HepG2 (cell line): ENCODE measurements around the gene VAMP5. TPM values are rescaled to one million over a fixed set of nuclear protein-coding genes. Genes with fewer than 3 reads are reported as not detected.

Experiments
- AGO1 ChIP-seq: fragments of 200-400 bp; formaldehyde crosslinking; IDR thresholded peaks from 2 replicates; pipeline ENCODE4 v1.6.1; 2017; ENCODE audit warnings: mild to moderate bottlenecking, low read depth, low read length, moderate library complexity; ENCODE audit not compliant: poor library complexity, severe bottlenecking
- AGO2 ChIP-seq: fragments of 200-400 bp; formaldehyde crosslinking; optimal IDR thresholded peaks from 2 replicates; pipeline ENCODE3; 2017; ENCODE audit warnings: mild to moderate bottlenecking, low read depth, low read length, moderate library complexity
- AHR ChIP-seq: IDR thresholded peaks from 2 replicates; pipeline ENCODE4 v1.6.1; 2018; ENCODE audit warnings: missing genetic modification reagents, missing compliant biosample characterization
- ATF7-NPFF ChIP-seq: sonication (generic); formaldehyde crosslinking; IDR thresholded peaks from 2 replicates; pipeline ENCODE4 v1.8.1; 2023; ENCODE audit warnings: mild to moderate bottlenecking, low read depth, missing genetic modification reagents, moderate library complexity
- CCDC6 ChIP-seq: sonication (generic); formaldehyde crosslinking; IDR thresholded peaks from 2 replicates; pipeline ENCODE4 v1.8.1; 2022; ENCODE audit warnings: mild to moderate bottlenecking, missing genetic modification reagents, moderate library complexity
- EEA1 ChIP-seq: sonication (generic); formaldehyde crosslinking; IDR thresholded peaks from 2 replicates; pipeline ENCODE4 v1.5.1; 2020; ENCODE audit warnings: mild to moderate bottlenecking, missing genetic modification reagents, borderline replicate concordance
- FOXA1 ChIP-seq, 2 experiments: fragments of 450-650 bp in 1 of 2; sonication (generic) in 1 of 2; formaldehyde crosslinking in 1 of 2; IDR thresholded peaks; 2 replicates each; pipeline versions ENCODE4 v1.4.0 to v1.6.1; 2016 to 2020; ENCODE audit warnings: missing genetic modification reagents in 1 of 2
- FOXK1 ChIP-seq: sonication (generic); formaldehyde crosslinking; IDR thresholded peaks from 2 replicates; pipeline ENCODE4 v1.4.0; 2020; ENCODE audit warnings: low read depth, missing genetic modification reagents, borderline replicate concordance
- GTF3A ChIP-seq: sonication (generic); formaldehyde crosslinking; conservative IDR thresholded peaks from 2 replicates; pipeline ENCODE4 v1.4.0; 2020; ENCODE audit warnings: mild to moderate bottlenecking, missing genetic modification reagents
- HMGA1 ChIP-seq: sonication (generic); formaldehyde crosslinking; conservative IDR thresholded peaks from 2 replicates; pipeline ENCODE4 v1.4.0; 2020; ENCODE audit warnings: missing genetic modification reagents
- HOXD1 ChIP-seq: sonication (generic); formaldehyde crosslinking; IDR thresholded peaks from 2 replicates; pipeline ENCODE4 v1.5.0; 2020; ENCODE audit warnings: missing genetic modification reagents
- JARID2 ChIP-seq: sonication (generic); formaldehyde crosslinking; IDR thresholded peaks from 2 replicates; pipeline ENCODE4 v1.8.1; 2023; ENCODE audit warnings: missing genetic modification reagents, inconsistent platforms; ENCODE audit not compliant: insufficient replicate concordance
- JUNB ChIP-seq: sonication (generic); formaldehyde crosslinking; IDR thresholded peaks from 2 replicates; pipeline ENCODE4 v1.8.0; 2022; ENCODE audit warnings: missing genetic modification reagents, mild to moderate bottlenecking, borderline replicate concordance
- MXI1 ChIP-seq: IDR thresholded peaks from 3 replicates; pipeline ENCODE4 v1.6.1; 2012; ENCODE audit warnings: low read depth, low read length, inconsistent platforms, borderline replicate concordance
- NFE2 ChIP-seq: sonication (generic); formaldehyde crosslinking; IDR thresholded peaks from 2 replicates; pipeline ENCODE4 v1.4.0; 2020; ENCODE audit warnings: missing genetic modification reagents
- NR3C1 ChIP-seq: sonication (generic); formaldehyde crosslinking; IDR thresholded peaks from 2 replicates; pipeline ENCODE4 v1.4.0; 2020; ENCODE audit warnings: missing genetic modification reagents
- PAF1 ChIP-seq: IDR thresholded peaks from 2 replicates; pipeline ENCODE4 v1.6.1; 2016; ENCODE audit warnings: missing genetic modification reagents, missing compliant biosample characterization
- SAFB2 ChIP-seq: sonication (generic); formaldehyde crosslinking; IDR thresholded peaks from 2 replicates; pipeline ENCODE4 v1.5.1; 2020; ENCODE audit warnings: missing genetic modification reagents, low read depth, mild to moderate bottlenecking, borderline replicate concordance
- SIX1 ChIP-seq: sonication (generic); formaldehyde crosslinking; IDR thresholded peaks from 2 replicates; pipeline ENCODE4 v1.4.0; 2020; ENCODE audit warnings: missing genetic modification reagents, borderline replicate concordance
- SMC3 ChIP-seq: IDR thresholded peaks from 2 replicates; pipeline ENCODE4 v1.6.1; 2011; ENCODE audit warnings: low read length, improper control_type of control experiment
- THAP11 ChIP-seq: IDR thresholded peaks from 2 replicates; pipeline ENCODE4 v1.6.1; 2016; ENCODE audit warnings: missing biosample characterization, missing genetic modification reagents
- TMF1 ChIP-seq: sonication (generic); formaldehyde crosslinking; IDR thresholded peaks from 2 replicates; pipeline ENCODE4 v1.8.1; 2022; ENCODE audit warnings: low read depth, missing genetic modification reagents
- XBP1 ChIP-seq: sonication (generic); formaldehyde crosslinking; IDR thresholded peaks from 2 replicates; pipeline ENCODE4 v1.5.0; 2020; ENCODE audit warnings: missing genetic modification reagents
- ZBTB3 ChIP-seq: sonication (generic); formaldehyde crosslinking; IDR thresholded peaks from 2 replicates; pipeline ENCODE4 v1.4.0; 2020; ENCODE audit warnings: low read depth, mild to moderate bottlenecking, moderate library complexity, missing genetic modification reagents, borderline replicate concordance
- ZNF136 ChIP-seq: sonication (generic); formaldehyde crosslinking; IDR thresholded peaks from 2 replicates; pipeline ENCODE4 v1.8.1; 2022; ENCODE audit warnings: low read depth, mild to moderate bottlenecking, moderate library complexity, missing genetic modification reagents
- ZNF180 ChIP-seq: sonication (generic); formaldehyde crosslinking; IDR thresholded peaks from 2 replicates; pipeline ENCODE4 v1.4.0; 2020; ENCODE audit warnings: low read depth, missing genetic modification reagents, borderline replicate concordance
- ZNF451 ChIP-seq: sonication (generic); formaldehyde crosslinking; IDR thresholded peaks from 2 replicates; pipeline ENCODE4 v1.5.0; 2020; ENCODE audit warnings: mild to moderate bottlenecking, missing genetic modification reagents
- ZNF501 ChIP-seq: sonication (generic); formaldehyde crosslinking; IDR thresholded peaks from 2 replicates; pipeline ENCODE4 v1.5.1; 2020; ENCODE audit warnings: mild to moderate bottlenecking, moderate library complexity, missing genetic modification reagents
- ZNF547 ChIP-seq: sonication (generic); formaldehyde crosslinking; IDR thresholded peaks from 2 replicates; pipeline ENCODE4 v1.5.1; 2020; ENCODE audit warnings: mild to moderate bottlenecking, missing genetic modification reagents
- ZNF749 ChIP-seq: sonication (generic); formaldehyde crosslinking; IDR thresholded peaks from 2 replicates; pipeline ENCODE4 v1.8.0; 2022; ENCODE audit warnings: mild to moderate bottlenecking, missing genetic modification reagents, moderate library complexity, borderline replicate concordance
- polyA plus RNA-seq, 8 experiments: library from polyadenylated mRNA; depleted of rRNA in 3 of 8; stranded (reverse) in 7 of 8; unstranded in 1 of 8; fragments of >200 nt; fragmentation: Illumina TruSeq in 4 of 8; extraction: Trizol in 4 of 8; gene quantifications; 2 replicates each; pipeline versions ENCODE4 v1.2.1 to v1.2.3, GENCODE V29; 2011 to 2016; ENCODE audit warnings: low read depth in 4 of 8, missing spikeins in 1 of 8, mixed read lengths in 1 of 8; ENCODE audit not compliant: insufficient read depth in 1 of 8
- total RNA-seq, 5 experiments: library from RNA; depleted of rRNA; stranded (reverse); fragments of >200 nt; fragmentation: Illumina TruSeq; extraction: Trizol; gene quantifications; 2 replicates each; pipeline ENCODE4 v1.2.3, GENCODE V29; 2016; ENCODE audit warnings: low read depth in 1 of 5
- TF ChIP-seq, protein P1 (sequence below): sonication (generic); formaldehyde crosslinking; IDR thresholded peaks from 2 replicates; pipeline ENCODE4 v1.8.0; 2022; ENCODE audit warnings: mild to moderate bottlenecking, missing genetic modification reagents, moderate library complexity

VAMP5 gene
- total and polyA plus RNA-seq, 2 of the 13 experiments (the other 11 are each of a cell fraction or from before 2014, with no cell fraction given), result 7.2 to 56.7 TPM

DNA sequence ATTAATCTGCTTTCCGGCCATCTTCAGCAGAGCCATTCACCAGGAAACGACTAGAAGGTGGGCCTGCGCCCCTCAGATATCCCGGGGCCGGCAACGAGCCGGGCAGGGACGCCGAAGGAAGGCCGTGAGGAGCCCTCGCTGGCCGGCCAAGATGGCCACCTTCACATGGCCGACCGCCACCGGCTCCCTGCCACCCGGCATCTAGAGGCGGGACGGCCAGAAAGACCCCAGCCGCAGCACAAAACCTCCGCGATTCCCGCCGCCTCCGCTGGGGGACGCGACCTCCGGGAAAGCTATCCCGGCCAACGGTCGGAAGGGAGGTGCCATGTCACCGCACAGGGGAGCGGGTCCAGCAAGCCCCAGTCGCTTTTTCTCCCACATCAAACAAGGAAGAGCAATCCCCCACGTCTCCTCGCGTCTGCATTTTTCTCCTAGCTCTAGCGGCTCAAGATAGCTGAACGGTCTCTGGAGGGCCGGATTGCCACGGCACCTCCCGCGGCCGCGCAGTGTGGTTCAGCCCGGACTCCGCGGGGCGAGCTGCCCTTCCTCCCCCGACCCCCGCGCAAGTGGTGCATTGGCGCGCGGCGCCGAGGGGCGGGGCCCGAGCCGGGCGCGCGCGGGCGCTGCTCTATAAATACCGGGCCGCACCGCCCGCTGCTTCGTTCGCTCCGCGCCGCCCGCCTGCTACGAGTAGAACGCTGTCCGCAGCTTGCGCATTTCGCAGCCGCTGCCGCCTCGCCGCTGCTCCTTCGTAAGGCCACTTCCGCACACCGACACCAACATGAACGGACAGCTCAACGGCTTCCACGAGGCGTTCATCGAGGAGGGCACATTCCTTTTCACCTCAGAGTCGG, 45.5 kb upstream of the VAMP5 start, which contains the start of gene MAT2A (continued):
- no peak for TF ChIP-seq AGO2
- peak; percentile 84 for TF ChIP-seq ZNF547 (CRISPR knock-in tag)
- TF ChIP-seq ZNF136 (CRISPR knock-in tag), result peak; percentile 56; the same call in 1 of the 2 replicates
- TF ChIP-seq ZNF749 (CRISPR knock-in tag), result peak; percentile 26; the same call in 1 of the 2 replicates
- TF ChIP-seq JUNB (CRISPR knock-in tag), result peak; percentile 50; the same call in 1 of the 2 replicates
- peak; percentile 86; the same call in 1 of the 2 replicates for TF ChIP-seq ZNF180 (CRISPR knock-in tag)
- TF ChIP-seq ZNF501 (CRISPR knock-in tag), result peak; percentile 87
- TF ChIP-seq NR3C1 (CRISPR knock-in tag), result no peak
- TF ChIP-seq PAF1, result no peak
- TF ChIP-seq MXI1, result peak; percentile 78; the same call in 2 of the 3 replicates
- TF ChIP-seq, protein P1, sequence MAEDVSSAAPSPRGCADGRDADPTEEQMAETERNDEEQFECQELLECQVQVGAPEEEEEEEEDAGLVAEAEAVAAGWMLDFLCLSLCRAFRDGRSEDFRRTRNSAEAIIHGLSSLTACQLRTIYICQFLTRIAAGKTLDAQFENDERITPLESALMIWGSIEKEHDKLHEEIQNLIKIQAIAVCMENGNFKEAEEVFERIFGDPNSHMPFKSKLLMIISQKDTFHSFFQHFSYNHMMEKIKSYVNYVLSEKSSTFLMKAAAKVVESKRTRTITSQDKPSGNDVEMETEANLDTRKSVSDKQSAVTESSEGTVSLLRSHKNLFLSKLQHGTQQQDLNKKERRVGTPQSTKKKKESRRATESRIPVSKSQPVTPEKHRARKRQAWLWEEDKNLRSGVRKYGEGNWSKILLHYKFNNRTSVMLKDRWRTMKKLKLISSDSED (CRISPR knock-in tag), result 0 out of 2 replicates have a peak, but pooled peaks have one; percentile 51
- no peak for TF ChIP-seq SIX1 (CRISPR knock-in tag)
- TF ChIP-seq JARID2 (CRISPR knock-in tag), result peak; percentile 80
- TF ChIP-seq ZNF451 (CRISPR knock-in tag), result peak; percentile 12; the same call in 1 of the 2 replicates
- TF ChIP-seq ZBTB3 (CRISPR knock-in tag), result peak; percentile 33; the same call in 1 of the 2 replicates
- peak; percentile 82 for TF ChIP-seq THAP11
- peak; percentile 6; the same call in 1 of the 2 replicates for TF ChIP-seq SMC3
- peak; percentile 57; the same call in 1 of the 2 replicates for TF ChIP-seq SAFB2 (CRISPR knock-in tag)
- peak; percentile 80 for TF ChIP-seq AHR (CRISPR knock-in tag)
- TF ChIP-seq NFE2 (CRISPR knock-in tag), result no peak
- TF ChIP-seq ATF7-NPFF (CRISPR knock-in tag), result peak; percentile 90
- TF ChIP-seq XBP1 (CRISPR knock-in tag), result peak; percentile 56; the same call in 1 of the 2 replicates
- no peak for TF ChIP-seq FOXA1 (IDR thresholded peaks at IDR 0.05)
- peak; percentile 73 for TF ChIP-seq FOXA1 (CRISPR knock-in tag; IDR thresholded peaks at IDR 0.05)
- no peak for TF ChIP-seq AGO1
- TF ChIP-seq GTF3A (CRISPR knock-in tag), result peak; percentile 92
- TF ChIP-seq EEA1, result peak; percentile 92
- TF ChIP-seq TMF1 (CRISPR knock-in tag), result 0 out of 2 replicates have a peak, but pooled peaks have one; percentile 38
- TF ChIP-seq HOXD1, result peak; percentile 77
- TF ChIP-seq HMGA1 (CRISPR knock-in tag), result no peak
- peak; percentile 54; the same call in 1 of the 2 replicates for TF ChIP-seq FOXK1 (CRISPR knock-in tag)
- peak; percentile 88 for TF ChIP-seq CCDC6 (CRISPR knock-in tag)
